A673 (cell line): ENCODE data around the gene USHBP1.

ENCODE experiments used
- EZH2 ChIP-seq: fragments of 200-600 bp; sonication (generic); IDR thresholded peaks from 2 replicates; pipeline ENCODE4 v1.6.1; 2017; ENCODE audit warnings: borderline replicate concordance, low read depth, mild to moderate bottlenecking, mixed read lengths, antibody characterized with exemption, low read length; ENCODE audit not compliant: poor library complexity, severe bottlenecking
- TF ChIP-seq, protein P1 (sequence below): fragments of 300-800, 200-600 bp; sonication (generic); conservative IDR thresholded peaks from 2 replicates; pipeline ENCODE4 v1.5.1; 2017; ENCODE audit warnings: low read depth, mild to moderate bottlenecking, antibody characterized with exemption, low read length, moderate library complexity, mixed read lengths

DNA sequence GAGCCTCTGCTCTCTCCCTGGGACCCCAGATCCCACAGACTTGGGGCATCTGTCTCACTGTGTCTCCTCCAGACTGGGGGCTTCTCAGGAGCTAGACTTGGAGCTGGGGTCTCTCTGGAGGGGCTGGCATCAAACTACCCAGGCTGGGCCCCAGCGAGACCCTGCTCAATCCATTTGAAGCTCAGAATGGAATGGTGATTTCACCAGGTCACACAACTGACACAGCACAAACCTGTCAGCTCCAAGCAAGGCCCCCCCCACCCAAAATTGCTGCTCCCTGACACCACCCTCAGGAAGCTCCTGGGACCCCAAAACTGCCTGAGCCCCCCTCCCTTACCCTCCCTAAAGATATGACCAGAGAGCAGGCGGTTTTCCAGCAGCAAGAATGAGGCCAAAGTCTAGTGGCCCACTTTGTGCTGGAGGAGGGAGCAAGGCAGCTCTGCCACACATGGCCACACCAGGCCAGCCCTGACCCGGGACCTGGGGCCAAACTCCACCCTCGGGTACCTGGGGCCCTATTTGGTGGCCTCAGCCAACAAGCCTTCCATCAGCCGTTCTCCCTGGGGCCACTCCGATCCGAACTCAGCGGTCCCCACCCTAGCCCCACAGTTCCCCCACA lies 21.2 kb downstream of the USHBP1 start:
- TF ChIP-seq, protein P1, sequence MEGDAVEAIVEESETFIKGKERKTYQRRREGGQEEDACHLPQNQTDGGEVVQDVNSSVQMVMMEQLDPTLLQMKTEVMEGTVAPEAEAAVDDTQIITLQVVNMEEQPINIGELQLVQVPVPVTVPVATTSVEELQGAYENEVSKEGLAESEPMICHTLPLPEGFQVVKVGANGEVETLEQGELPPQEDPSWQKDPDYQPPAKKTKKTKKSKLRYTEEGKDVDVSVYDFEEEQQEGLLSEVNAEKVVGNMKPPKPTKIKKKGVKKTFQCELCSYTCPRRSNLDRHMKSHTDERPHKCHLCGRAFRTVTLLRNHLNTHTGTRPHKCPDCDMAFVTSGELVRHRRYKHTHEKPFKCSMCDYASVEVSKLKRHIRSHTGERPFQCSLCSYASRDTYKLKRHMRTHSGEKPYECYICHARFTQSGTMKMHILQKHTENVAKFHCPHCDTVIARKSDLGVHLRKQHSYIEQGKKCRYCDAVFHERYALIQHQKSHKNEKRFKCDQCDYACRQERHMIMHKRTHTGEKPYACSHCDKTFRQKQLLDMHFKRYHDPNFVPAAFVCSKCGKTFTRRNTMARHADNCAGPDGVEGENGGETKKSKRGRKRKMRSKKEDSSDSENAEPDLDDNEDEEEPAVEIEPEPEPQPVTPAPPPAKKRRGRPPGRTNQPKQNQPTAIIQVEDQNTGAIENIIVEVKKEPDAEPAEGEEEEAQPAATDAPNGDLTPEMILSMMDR: no peak
- no peak for TF ChIP-seq EZH2
